Measurements from ENCODE around the gene SAV1.

DNA sequence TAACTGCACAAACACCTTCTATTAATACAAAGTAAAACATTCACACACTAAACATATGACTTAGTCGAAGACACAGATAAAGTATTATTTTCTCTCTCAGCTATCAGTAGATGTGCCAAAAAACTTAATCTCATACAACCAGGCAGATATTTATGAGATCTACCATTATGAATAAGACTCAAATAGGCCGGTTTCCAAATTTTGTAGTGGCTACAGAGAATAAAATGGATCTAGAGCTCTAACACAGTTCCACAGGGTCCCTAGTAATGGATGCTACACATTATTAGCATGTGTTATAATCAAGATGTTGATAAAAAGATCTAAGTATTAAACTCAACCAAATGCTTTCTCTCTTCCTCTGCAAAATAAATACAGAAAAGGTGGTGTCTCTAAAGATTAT, 10.4 kb downstream of the SAV1 start:
- TF ChIP-seq, protein P1, sequence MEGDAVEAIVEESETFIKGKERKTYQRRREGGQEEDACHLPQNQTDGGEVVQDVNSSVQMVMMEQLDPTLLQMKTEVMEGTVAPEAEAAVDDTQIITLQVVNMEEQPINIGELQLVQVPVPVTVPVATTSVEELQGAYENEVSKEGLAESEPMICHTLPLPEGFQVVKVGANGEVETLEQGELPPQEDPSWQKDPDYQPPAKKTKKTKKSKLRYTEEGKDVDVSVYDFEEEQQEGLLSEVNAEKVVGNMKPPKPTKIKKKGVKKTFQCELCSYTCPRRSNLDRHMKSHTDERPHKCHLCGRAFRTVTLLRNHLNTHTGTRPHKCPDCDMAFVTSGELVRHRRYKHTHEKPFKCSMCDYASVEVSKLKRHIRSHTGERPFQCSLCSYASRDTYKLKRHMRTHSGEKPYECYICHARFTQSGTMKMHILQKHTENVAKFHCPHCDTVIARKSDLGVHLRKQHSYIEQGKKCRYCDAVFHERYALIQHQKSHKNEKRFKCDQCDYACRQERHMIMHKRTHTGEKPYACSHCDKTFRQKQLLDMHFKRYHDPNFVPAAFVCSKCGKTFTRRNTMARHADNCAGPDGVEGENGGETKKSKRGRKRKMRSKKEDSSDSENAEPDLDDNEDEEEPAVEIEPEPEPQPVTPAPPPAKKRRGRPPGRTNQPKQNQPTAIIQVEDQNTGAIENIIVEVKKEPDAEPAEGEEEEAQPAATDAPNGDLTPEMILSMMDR (IDR thresholded peaks at IDR 0.05), result no peak
- TF ChIP-seq POLR2A (IDR thresholded peaks at IDR 0.05), result no peak
